Tibial nerve (tissue), 4 donors: ENCODE measurements around the gene GABRR2.

Source experiments
- CTCF ChIP-seq, 5 experiments: fragments of 200-600 bp in 3 of 5; fragments of 450-650 bp in 2 of 5; sonication (generic) in 3 of 5; IDR thresholded peaks; one replicate each; pipeline ENCODE4 v1.5.1; 2016 to 2019; ENCODE audit warnings: antibody characterized with exemption in 5 of 5, mild to moderate bottlenecking in 3 of 5, moderate library complexity in 2 of 5
- EP300 ChIP-seq, 2 donors: sonication (generic); formaldehyde crosslinking; IDR thresholded peaks; one replicate each; pipeline ENCODE4 v1.6.1; 2017; ENCODE audit warnings: antibody characterized with exemption in 2 of 2, mild to moderate bottlenecking in 1 of 2
- POLR2A ChIP-seq, 2 donors: fragments of 450-650 bp; IDR thresholded peaks; one replicate each; pipeline ENCODE4 v1.6.1; 2017; ENCODE audit warnings: antibody characterized with exemption in 2 of 2, mild to moderate bottlenecking in 2 of 2, moderate library complexity in 2 of 2

GRCh38 chr6:89353702-89354392 lies 38.7 kb upstream of the GABRR2 start:
- TF ChIP-seq CTCF (IDR thresholded peaks at IDR 0.05) (no peak), POLR2A (IDR thresholded peaks at IDR 0.05) (no peak), EP300 (IDR thresholded peaks at IDR 0.05) (no peak)
